ENCODE data around the gene CA6.

CA6 gene

DNA sequence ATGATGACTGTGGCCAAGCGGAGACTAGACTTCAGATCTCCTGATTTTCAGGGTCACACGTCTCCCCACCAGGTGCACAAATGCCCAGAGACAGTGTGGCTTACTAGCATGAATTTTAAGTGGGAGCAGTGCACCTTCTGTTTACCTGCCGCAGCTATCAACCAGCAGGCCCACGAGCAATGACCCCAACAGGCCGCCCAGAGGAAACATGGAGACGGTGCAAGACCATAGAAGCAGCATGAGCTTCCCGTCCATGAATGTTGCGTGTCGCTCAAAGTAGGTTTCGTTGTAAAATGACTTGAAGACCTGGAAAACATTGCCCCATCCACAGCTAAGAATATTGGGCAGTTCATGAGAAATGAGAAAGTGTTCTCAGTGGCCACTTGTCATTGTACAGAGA is 77.1 kb downstream of the CA6 start:
- Histone ChIP-seq H4K20me1 (ENCODE audit: insufficient read depth, low read length) (no peaks in the 10 kb centered on the region), H3K9ac (ENCODE audit: low read depth, low read length) (no peak overlapping the region), H3K27ac (ENCODE audit: low read length) (no peak overlapping the region), H3K4me3 (ENCODE audit: low read depth in 1 of 2, low read length in 2 of 2) (no peak overlapping the region), H3K9me3 (ENCODE audit: insufficient read depth, low read length, severe bottlenecking) (no peaks in the 10 kb centered on the region), H3K79me2 (ENCODE audit: insufficient read depth, low read length) (no peaks in the 10 kb centered on the region), H3K27me3 (ENCODE audit: insufficient read depth, low read length, poor library complexity) (no peaks in the 10 kb centered on the region), H3K36me3 (ENCODE audit: insufficient read depth, low read length) (no peaks in the 10 kb centered on the region), H3K4me1 (ENCODE audit: insufficient read depth, low read length) (no peaks in the 10 kb centered on the region), H2AFZ (ENCODE audit: low read depth, low read length) (no peak overlapping the region), H3K4me2 (ENCODE audit: insufficient read depth, low read length) (no peak overlapping the region)
- no peak for TF ChIP-seq CTCF (IDR thresholded peaks at IDR 0.05; ENCODE audit: borderline replicate concordance, extremely low read depth, low read length, poor library complexity, severe bottlenecking)
- no peak for TF ChIP-seq EZH2 (IDR thresholded peaks at IDR 0.05; ENCODE audit: borderline replicate concordance, low read depth, low read length, severe bottlenecking)
- ATAC-seq (ENCODE audit: insufficient read depth, low read depth), result no peak
- DNase-seq, result no peak

All from DND-41 (cell line).